Loucy (cell line): ENCODE measurements around the gene RFX1.

ENCODE experiments used
- EZH2phosphoT487 ChIP-seq: fragments of 200-600 bp; IDR thresholded peaks from 2 replicates; pipeline ENCODE4 v1.6.1; 2018; ENCODE audit warnings: antibody characterized with exemption, mild to moderate bottlenecking, moderate library complexity, borderline replicate concordance
- TF ChIP-seq, protein P1 (sequence below): fragments of 200-600 bp; sonication (generic); conservative IDR thresholded peaks from 2 replicates; pipeline ENCODE4 v1.5.1; 2014; ENCODE audit warnings: mild to moderate bottlenecking, antibody characterized with exemption, low read length

DNA sequence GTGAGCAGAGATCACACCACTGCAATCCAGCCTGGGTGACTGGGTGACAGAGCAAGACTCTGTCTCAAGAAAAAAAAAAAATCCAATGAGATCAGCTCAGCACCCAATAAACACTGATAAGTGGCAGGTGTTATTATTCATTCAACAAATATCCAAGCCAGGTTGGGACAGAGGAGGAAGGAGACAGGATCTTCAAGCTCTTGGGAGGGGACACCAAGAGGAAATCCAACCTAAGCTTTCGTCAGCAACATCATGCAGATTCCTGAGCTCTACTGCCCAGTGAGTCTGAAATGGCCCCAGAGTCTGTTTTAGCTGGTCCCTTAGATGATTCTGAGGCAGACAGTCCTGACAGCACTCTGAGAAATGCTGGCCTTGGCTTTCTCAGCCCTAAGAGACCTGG is 7.7 kb downstream of the RFX1 start:
- TF ChIP-seq, protein P1, sequence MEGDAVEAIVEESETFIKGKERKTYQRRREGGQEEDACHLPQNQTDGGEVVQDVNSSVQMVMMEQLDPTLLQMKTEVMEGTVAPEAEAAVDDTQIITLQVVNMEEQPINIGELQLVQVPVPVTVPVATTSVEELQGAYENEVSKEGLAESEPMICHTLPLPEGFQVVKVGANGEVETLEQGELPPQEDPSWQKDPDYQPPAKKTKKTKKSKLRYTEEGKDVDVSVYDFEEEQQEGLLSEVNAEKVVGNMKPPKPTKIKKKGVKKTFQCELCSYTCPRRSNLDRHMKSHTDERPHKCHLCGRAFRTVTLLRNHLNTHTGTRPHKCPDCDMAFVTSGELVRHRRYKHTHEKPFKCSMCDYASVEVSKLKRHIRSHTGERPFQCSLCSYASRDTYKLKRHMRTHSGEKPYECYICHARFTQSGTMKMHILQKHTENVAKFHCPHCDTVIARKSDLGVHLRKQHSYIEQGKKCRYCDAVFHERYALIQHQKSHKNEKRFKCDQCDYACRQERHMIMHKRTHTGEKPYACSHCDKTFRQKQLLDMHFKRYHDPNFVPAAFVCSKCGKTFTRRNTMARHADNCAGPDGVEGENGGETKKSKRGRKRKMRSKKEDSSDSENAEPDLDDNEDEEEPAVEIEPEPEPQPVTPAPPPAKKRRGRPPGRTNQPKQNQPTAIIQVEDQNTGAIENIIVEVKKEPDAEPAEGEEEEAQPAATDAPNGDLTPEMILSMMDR = no peak
- no peak for TF ChIP-seq EZH2phosphoT487
